H9 (cell line): ENCODE results near the gene DACT2. TPM values are rescaled to one million over a fixed set of nuclear protein-coding genes. Genes with fewer than 3 reads are reported as not detected.
"Not testable (repeated sequence)": the region's sequence is repeated elsewhere in the genome, so short reads cannot be mapped to it uniquely, and the experiment has no call there.

ENCODE experiments used
- DNase-seq: peaks from one replicate; pipeline ENCODE4 v3.0.0-alpha.2; 2017
- H2AFZ ChIP-seq: one replicate; pipeline ENCODE4 v1.6.1; 2013; ENCODE audit warnings: mild to moderate bottlenecking, low read length, control low read depth, moderate library complexity
- H2AK5ac ChIP-seq: 2 replicates; pipeline ENCODE4 v1.6.1; 2013; ENCODE audit warnings: low read length, control low read depth, mixed read lengths; ENCODE audit not compliant: insufficient read length
- H2BK120ac ChIP-seq: one replicate; pipeline ENCODE4 v1.6.1; 2013; ENCODE audit warnings: low read depth, mild to moderate bottlenecking, low read length, control low read depth, inconsistent platforms; ENCODE audit not compliant: poor library complexity, severe bottlenecking
- H2BK12ac ChIP-seq: 2 replicates; pipeline ENCODE4 v1.6.1; 2013; ENCODE audit warnings: low read length, control low read depth, mixed read lengths, low read depth; ENCODE audit not compliant: insufficient read length
- H2BK15ac ChIP-seq: 2 replicates; pipeline ENCODE4 v1.6.1; 2013; ENCODE audit warnings: low read depth, low read length, control low read depth
- H2BK20ac ChIP-seq: one replicate; pipeline ENCODE4 v1.6.1; 2013; ENCODE audit warnings: low read depth, mild to moderate bottlenecking, low read length, control low read depth, inconsistent platforms; ENCODE audit not compliant: poor library complexity, severe bottlenecking
- H2BK5ac ChIP-seq: 2 replicates; pipeline ENCODE4 v1.6.1; 2013; ENCODE audit warnings: low read length, control low read depth, mixed read lengths; ENCODE audit not compliant: insufficient read length
- H3K14ac ChIP-seq: 2 replicates; pipeline ENCODE4 v1.6.1; 2013; ENCODE audit warnings: low read length, control low read depth; ENCODE audit not compliant: insufficient read depth
- H3K18ac ChIP-seq: 2 replicates; pipeline ENCODE4 v1.6.1; 2013; ENCODE audit warnings: low read depth, mild to moderate bottlenecking, mixed read lengths, low read length, control low read depth; ENCODE audit not compliant: insufficient read length
- H3K23ac ChIP-seq: 2 replicates; pipeline ENCODE4 v1.6.1; 2013; ENCODE audit warnings: low read length, control low read depth, mixed read lengths, low read depth; ENCODE audit not compliant: insufficient read length
- H3K23me2 ChIP-seq: 2 replicates; pipeline ENCODE4 v1.6.1; 2013; ENCODE audit warnings: low read depth, mild to moderate bottlenecking, mixed read lengths, low read length, control low read depth; ENCODE audit not compliant: insufficient read length, poor library complexity, severe bottlenecking
- H3K27ac ChIP-seq: 2 replicates; pipeline ENCODE4 v1.5.1; 2013; ENCODE audit warnings: low read length, control low read depth, mixed read lengths, low read depth; ENCODE audit not compliant: insufficient read length
- H3K27me3 ChIP-seq: 2 replicates; pipeline ENCODE4 v1.6.1; 2013; ENCODE audit warnings: low read length, control low read depth, inconsistent platforms; ENCODE audit not compliant: insufficient read depth
- H3K4ac ChIP-seq: 2 replicates; pipeline ENCODE4 v1.6.1; 2013; ENCODE audit warnings: low read depth, mild to moderate bottlenecking, control low read depth, inconsistent platforms, low read length, moderate library complexity
- H3K4me1 ChIP-seq: 2 replicates; pipeline ENCODE4 v1.6.1; 2013; ENCODE audit warnings: low read length, control low read depth, inconsistent platforms; ENCODE audit not compliant: insufficient read depth
- H3K4me2 ChIP-seq: 2 replicates; pipeline ENCODE4 v1.6.1; 2013; ENCODE audit warnings: low read length, control low read depth, mixed read lengths; ENCODE audit not compliant: insufficient read length, insufficient read depth
- H3K56ac ChIP-seq: 2 replicates; pipeline ENCODE4 v1.6.1; 2013; ENCODE audit warnings: low read depth, mild to moderate bottlenecking, mixed read lengths, low read length, control low read depth; ENCODE audit not compliant: insufficient read length
- H3K79me1 ChIP-seq: 2 replicates; pipeline ENCODE4 v1.6.1; 2013; ENCODE audit warnings: low read depth, mild to moderate bottlenecking, moderate library complexity, low read length, control low read depth, inconsistent platforms; ENCODE audit not compliant: insufficient read depth, poor library complexity, severe bottlenecking
- H3K79me2 ChIP-seq: 2 replicates; pipeline ENCODE4 v1.6.1; 2013; ENCODE audit warnings: low read length, control low read depth, inconsistent platforms; ENCODE audit not compliant: insufficient read depth
- H3K9ac ChIP-seq: 2 replicates; pipeline ENCODE4 v1.6.1; 2013; ENCODE audit warnings: low read length, control low read depth, mixed read lengths; ENCODE audit not compliant: insufficient read length; ENCODE audit errors: extremely low read depth
- H3K9me3 ChIP-seq: one replicate; pipeline ENCODE4 v1.6.1; 2013; ENCODE audit warnings: low read depth, low read length, inconsistent platforms; ENCODE audit not compliant: control insufficient read depth
- H3T11ph ChIP-seq: one replicate; pipeline ENCODE4 v1.6.1; 2013; ENCODE audit warnings: mild to moderate bottlenecking, low read length, control low read depth, inconsistent platforms
- H4K20me1 ChIP-seq: one replicate; pipeline ENCODE4 v1.6.1; 2013; ENCODE audit not compliant: control insufficient read depth, insufficient read length, insufficient read depth
- H4K5ac ChIP-seq: 2 replicates; pipeline ENCODE4 v1.6.1; 2013; ENCODE audit warnings: low read depth, mild to moderate bottlenecking, mixed read lengths, low read length, control low read depth; ENCODE audit not compliant: insufficient read length
- H4K8ac ChIP-seq: replicated peaks from 2 replicates; pipeline ENCODE4 v1.6.1; 2013; ENCODE audit warnings: low read length, control low read depth, mixed read lengths, low read depth; ENCODE audit not compliant: insufficient read length
- H4K91ac ChIP-seq: 2 replicates; pipeline ENCODE4 v1.6.1; 2013; ENCODE audit warnings: low read depth, mild to moderate bottlenecking, moderate library complexity, mixed read lengths, low read length, control low read depth; ENCODE audit not compliant: insufficient read length
- H3K27ac Mint-ChIP-seq, 3 experiments: 2 replicates in 2 of 3; 3 replicates in 1 of 3; pipeline ENCODE4 v1.8.0; 2020 to 2021; ENCODE audit warnings: mixed read lengths in 3 of 3, mild to moderate bottlenecking in 1 of 3, moderate library complexity in 1 of 3
- H3K27me3 Mint-ChIP-seq: 2 replicates; pipeline ENCODE4 v1.8.0; 2021; ENCODE audit warnings: low read depth, mild to moderate bottlenecking, moderate library complexity, mixed read lengths
- H3K36me3 Mint-ChIP-seq, 3 experiments: 2 replicates in 2 of 3; 3 replicates in 1 of 3; pipeline ENCODE4 v1.8.0; 2020 to 2021; ENCODE audit warnings: low read depth in 3 of 3, mixed read lengths in 3 of 3; ENCODE audit not compliant: insufficient read depth in 1 of 3
- H3K4me1 Mint-ChIP-seq, 2 experiments: 2 replicates each; pipeline ENCODE4 v1.8.0; 2020; ENCODE audit warnings: mixed read lengths in 2 of 2
- H3K4me3 Mint-ChIP-seq, 2 experiments: 2 replicates in 1 of 2; 3 replicates in 1 of 2; pipeline ENCODE4 v1.8.0; 2020 to 2021; ENCODE audit warnings: mild to moderate bottlenecking in 2 of 2, mixed read lengths in 2 of 2, moderate library complexity in 1 of 2
- H3K9me3 Mint-ChIP-seq, 2 experiments: 2 replicates in 1 of 2; 3 replicates in 1 of 2; pipeline ENCODE4 v1.8.0; 2020; ENCODE audit warnings: mild to moderate bottlenecking in 2 of 2, mixed read lengths in 2 of 2, moderate library complexity in 1 of 2
- WGBS: extraction: QIAGEN DNeasy Blood & Tissue Kit; methylation state at CpG from one replicate; pipeline ENCODE4 v1.1.7; 2013; ENCODE audit warnings: missing lambda C conversion rate, low lambda C conversion rate, mixed read lengths; ENCODE audit not compliant: insufficient read length; ENCODE audit errors: extremely low coverage; 5-methylcytosine and 5-hydroxymethylcytosine counted together
- total RNA-seq: library from RNA; stranded (reverse); gene quantifications from 2 replicates; pipeline ENCODE4 v1.2.1, GENCODE V29; 2021
- TF ChIP-seq, protein P1 (sequence below): fragments of 200-600 bp; sonication (generic); conservative IDR thresholded peaks from 3 replicates; pipeline ENCODE4 v1.8.0; 2021; ENCODE audit warnings: antibody characterized with exemption, mild to moderate bottlenecking

DACT2 gene
- total RNA-seq, 1 experiment from 2014 or later = 1.8 TPM

DNA sequence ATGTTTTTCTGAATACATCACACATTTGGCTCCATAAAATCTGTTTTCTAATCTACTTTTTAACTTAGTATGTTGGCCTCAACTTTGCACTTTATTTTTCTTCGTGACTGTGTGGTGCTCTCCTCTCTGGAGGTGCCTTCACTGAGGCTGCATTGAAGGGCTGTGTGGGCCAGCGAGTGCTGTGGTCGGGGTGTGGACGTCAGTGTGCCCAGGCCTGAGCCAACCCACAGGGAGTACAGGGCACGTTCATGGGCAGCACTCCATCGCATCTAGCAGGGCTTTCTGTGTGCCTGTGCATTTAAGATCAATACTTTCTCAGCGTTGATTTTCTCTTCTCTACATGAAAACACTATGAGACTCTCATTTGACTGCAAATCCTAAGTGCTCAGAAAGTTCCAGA is 37.8 kb downstream of the DACT2 start:
- no peak overlapping the region for H3K4me3 Mint-ChIP-seq
- Histone ChIP-seq H3K4ac (no peak overlapping the region), H3K4me1 (no peaks in the 10 kb centered on the region), H3K18ac (no peak overlapping the region), H4K8ac (no peak overlapping the region), H3K27ac (no peak overlapping the region), H3K79me1 (no peaks in the 10 kb centered on the region), H3K79me2 (no peaks in the 10 kb centered on the region), H3K56ac (no peak overlapping the region), H2AFZ (no peak overlapping the region), H2BK5ac (no peak overlapping the region), H2BK12ac (no peak overlapping the region), H3K9ac (no peak overlapping the region), H4K20me1 (no peaks in the 10 kb centered on the region), H3K4me2 (no peak overlapping the region), H4K5ac (no peak overlapping the region), H3K9me3 (no peaks in the 10 kb centered on the region), H2BK15ac (no peak overlapping the region), H2AK5ac (no peak overlapping the region), H3T11ph (no peak overlapping the region), H3K23me2 (no peaks in the 10 kb centered on the region), H2BK120ac (no peak overlapping the region), H4K91ac (no peak overlapping the region), H3K23ac (no peak overlapping the region), H3K27me3 (no peaks in the 10 kb centered on the region), H2BK20ac (no peak overlapping the region), H3K14ac (no peak overlapping the region)
- peaks cover 28% of the 10 kb centered on the region for H3K27me3 Mint-ChIP-seq
- no peaks in the 10 kb centered on the region; a peak in 1 of 7 replicates for H3K36me3 Mint-ChIP-seq
- peaks cover 5 to 12% of the 10 kb centered on the region in 2 experiments; a peak in 1 of 4 replicates for H3K4me1 Mint-ChIP-seq
- TF ChIP-seq, protein P1, sequence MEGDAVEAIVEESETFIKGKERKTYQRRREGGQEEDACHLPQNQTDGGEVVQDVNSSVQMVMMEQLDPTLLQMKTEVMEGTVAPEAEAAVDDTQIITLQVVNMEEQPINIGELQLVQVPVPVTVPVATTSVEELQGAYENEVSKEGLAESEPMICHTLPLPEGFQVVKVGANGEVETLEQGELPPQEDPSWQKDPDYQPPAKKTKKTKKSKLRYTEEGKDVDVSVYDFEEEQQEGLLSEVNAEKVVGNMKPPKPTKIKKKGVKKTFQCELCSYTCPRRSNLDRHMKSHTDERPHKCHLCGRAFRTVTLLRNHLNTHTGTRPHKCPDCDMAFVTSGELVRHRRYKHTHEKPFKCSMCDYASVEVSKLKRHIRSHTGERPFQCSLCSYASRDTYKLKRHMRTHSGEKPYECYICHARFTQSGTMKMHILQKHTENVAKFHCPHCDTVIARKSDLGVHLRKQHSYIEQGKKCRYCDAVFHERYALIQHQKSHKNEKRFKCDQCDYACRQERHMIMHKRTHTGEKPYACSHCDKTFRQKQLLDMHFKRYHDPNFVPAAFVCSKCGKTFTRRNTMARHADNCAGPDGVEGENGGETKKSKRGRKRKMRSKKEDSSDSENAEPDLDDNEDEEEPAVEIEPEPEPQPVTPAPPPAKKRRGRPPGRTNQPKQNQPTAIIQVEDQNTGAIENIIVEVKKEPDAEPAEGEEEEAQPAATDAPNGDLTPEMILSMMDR = no peak
- no peaks in the 10 kb centered on the region for H3K9me3 Mint-ChIP-seq
- no peak for DNase-seq
- no peak overlapping the region for H3K27ac Mint-ChIP-seq
- no CpG with 5 or more reads among the region's 7 CpGs for WGBS

DNA sequence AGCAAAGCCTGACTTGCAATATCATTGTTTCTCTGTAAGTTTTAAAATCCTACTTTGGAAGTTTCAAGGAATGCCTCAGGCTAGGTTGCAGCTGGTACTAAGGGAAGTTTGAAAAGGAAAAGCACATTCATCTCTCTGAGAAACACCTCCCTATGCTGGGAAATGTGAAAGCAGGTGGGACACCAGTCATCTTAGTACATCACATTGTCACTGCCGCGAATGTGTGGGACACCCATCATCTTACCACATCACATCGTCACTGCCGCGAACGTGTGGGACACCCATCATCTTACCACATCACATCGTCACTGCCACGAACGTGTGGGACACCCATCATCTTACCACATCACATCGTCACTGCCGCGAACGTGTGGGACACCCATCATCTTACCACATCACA is 38.3 kb downstream of the DACT2 start:
- H4K8ac ChIP-seq, H3K79me1 ChIP-seq, H2AFZ ChIP-seq, H3K79me2 ChIP-seq, H3T11ph ChIP-seq, H2BK5ac ChIP-seq, H4K91ac ChIP-seq, H3K9me3 Mint-ChIP-seq, H3K27ac ChIP-seq, H4K20me1 ChIP-seq, H2BK15ac ChIP-seq, H3K56ac ChIP-seq, H3K27ac Mint-ChIP-seq, H3K14ac ChIP-seq, H3K23ac ChIP-seq, H4K5ac ChIP-seq, H3K27me3 ChIP-seq, DNase-seq, H3K9ac ChIP-seq, H3K4ac ChIP-seq, H2BK12ac ChIP-seq, H2AK5ac ChIP-seq, H3K4me1 ChIP-seq, H2BK120ac ChIP-seq, H2BK20ac ChIP-seq, H3K36me3 Mint-ChIP-seq, H3K4me3 Mint-ChIP-seq, H3K9me3 ChIP-seq, H3K4me2 ChIP-seq, H3K18ac ChIP-seq, H3K23me2 ChIP-seq: not testable (repeated sequence)
- H3K27me3 Mint-ChIP-seq = peaks cover 29% of the 10 kb centered on the region
- peaks cover 5 to 12% of the 10 kb centered on the region in 2 experiments; a peak in 1 of 4 replicates for H3K4me1 Mint-ChIP-seq
- no CpG with 5 or more reads among the region's 13 CpGs for WGBS
